ENCODE results near the gene POLR3GL.
A peak's percentile ranks its signal among the peaks of the same experiment; 100 is the strongest.
"Not testable (repeated sequence)": the region's sequence is repeated elsewhere in the genome, so short reads cannot be mapped to it uniquely, and the experiment has no call there.

The POLR3GL gene, protein sequence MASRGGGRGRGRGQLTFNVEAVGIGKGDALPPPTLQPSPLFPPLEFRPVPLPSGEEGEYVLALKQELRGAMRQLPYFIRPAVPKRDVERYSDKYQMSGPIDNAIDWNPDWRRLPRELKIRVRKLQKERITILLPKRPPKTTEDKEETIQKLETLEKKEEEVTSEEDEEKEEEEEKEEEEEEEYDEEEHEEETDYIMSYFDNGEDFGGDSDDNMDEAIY

DNA sequence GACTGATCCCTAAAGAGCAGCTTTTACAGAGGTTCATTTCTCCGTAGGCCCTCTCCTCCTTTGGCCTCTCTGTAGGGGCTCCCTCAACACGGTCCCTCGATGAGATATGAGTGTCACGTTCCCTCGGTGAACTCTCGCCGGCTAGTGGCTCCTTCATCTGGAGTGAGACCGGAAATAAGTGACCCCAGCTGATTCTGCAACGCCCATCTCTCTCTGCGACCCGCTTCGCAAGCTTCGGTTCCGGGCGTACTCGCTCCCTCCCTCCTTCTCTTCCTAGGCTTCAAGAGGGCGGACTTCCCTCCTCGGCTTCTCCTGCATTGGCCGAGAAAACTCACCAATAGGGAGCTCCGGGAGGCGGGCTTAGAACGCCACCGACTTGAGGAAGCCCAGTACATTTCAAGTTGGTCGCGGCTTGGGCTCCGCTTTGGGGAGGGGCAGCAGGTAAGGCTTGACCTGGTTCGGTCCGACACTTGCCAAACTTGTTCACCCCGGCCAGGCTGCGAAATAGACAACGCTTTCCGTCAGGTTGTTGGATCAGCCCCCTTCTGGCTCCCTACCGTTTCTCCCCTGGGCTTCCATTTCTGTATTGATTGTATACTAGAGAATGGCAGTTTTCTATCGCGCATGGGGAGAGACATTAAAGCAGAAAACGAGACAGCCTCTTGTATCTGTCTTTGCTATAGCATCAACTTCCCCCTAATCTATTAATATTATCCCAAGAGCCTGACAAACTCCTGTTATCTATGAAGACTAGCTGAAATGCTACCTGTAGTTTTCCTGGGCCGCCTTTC is at the start of gene POLR3GL, which contains the start of gene ANKRD34A:
POLR3GL (plus strand) TSS at position 363 of the 791 bp plus-strand sequence. CDS start 10,176 bp downstream, outside the sequence.
ANKRD34A (minus strand) TSS at position 248 of the 791 bp plus-strand sequence. CDS start 2,816 bp downstream, outside the sequence.
- TF ChIP-seq, protein P1, sequence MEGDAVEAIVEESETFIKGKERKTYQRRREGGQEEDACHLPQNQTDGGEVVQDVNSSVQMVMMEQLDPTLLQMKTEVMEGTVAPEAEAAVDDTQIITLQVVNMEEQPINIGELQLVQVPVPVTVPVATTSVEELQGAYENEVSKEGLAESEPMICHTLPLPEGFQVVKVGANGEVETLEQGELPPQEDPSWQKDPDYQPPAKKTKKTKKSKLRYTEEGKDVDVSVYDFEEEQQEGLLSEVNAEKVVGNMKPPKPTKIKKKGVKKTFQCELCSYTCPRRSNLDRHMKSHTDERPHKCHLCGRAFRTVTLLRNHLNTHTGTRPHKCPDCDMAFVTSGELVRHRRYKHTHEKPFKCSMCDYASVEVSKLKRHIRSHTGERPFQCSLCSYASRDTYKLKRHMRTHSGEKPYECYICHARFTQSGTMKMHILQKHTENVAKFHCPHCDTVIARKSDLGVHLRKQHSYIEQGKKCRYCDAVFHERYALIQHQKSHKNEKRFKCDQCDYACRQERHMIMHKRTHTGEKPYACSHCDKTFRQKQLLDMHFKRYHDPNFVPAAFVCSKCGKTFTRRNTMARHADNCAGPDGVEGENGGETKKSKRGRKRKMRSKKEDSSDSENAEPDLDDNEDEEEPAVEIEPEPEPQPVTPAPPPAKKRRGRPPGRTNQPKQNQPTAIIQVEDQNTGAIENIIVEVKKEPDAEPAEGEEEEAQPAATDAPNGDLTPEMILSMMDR (conservative IDR thresholded peaks at IDR 0.05; ENCODE audit: low read length) = no peak; the same call in 1 of the 2 replicates

DNA sequence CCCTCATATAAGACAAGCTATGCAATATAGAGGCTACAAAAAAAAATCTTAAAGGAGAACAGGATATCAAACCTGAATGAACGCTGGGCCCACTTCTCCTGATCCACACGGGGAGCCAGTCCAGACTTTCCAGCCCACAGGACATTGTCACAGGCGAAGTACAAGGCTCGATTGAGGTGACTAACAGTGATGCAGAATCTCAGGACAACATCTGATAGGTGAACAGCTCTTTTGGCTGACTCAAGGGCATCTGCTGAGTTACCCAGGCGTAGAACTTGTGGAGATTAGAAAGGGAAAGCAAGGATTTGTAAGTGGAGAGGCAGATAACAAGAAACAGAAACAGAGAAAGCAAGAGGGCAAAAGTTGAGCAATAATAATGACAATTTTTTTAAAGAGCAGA is 47.7 kb upstream of the POLR3GL start:
- TF ChIP-seq, protein P1 (conservative IDR thresholded peaks at IDR 0.05; ENCODE audit: low read length) = no peak
- no peak for DNase-seq (ENCODE audit: low read depth)
- no peak overlapping the region for H3K4me3 ChIP-seq (ENCODE audit: low read length)

More for the DNA sequence above, at the start of gene POLR3GL, which contains the start of gene ANKRD34A:
- peak within 1 kb of the TSS; percentile 81 for H3K4me3 ChIP-seq (ENCODE audit: low read length)
- peak; percentile 90 for DNase-seq (ENCODE audit: low read depth)

DNA sequence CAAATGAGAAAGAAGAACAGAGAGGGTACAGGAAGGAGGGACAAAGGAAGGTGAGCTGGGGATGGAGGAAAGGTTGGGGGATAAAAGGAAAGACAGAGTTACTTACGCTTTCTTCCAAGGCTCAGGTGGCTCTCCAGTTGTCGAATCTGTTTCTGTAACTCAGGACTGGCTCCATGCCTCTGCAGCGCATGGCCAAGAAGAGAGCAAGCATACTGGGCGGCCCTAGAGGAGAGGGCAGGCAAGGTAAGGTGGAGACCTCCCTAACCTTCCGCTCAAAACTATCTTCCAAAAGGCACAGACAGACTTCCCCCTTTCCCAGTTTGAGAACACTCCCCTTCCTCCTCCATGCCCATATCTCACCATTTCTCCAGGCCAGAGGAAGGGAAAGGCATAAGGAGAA is 46.9 kb upstream of the POLR3GL start:
- no peak for DNase-seq (ENCODE audit: low read depth)
- TF ChIP-seq, protein P1 (conservative IDR thresholded peaks at IDR 0.05; ENCODE audit: low read length) = no peak
- peak overlapping the region; percentile 79 for H3K4me3 ChIP-seq (ENCODE audit: low read length)

DNA sequence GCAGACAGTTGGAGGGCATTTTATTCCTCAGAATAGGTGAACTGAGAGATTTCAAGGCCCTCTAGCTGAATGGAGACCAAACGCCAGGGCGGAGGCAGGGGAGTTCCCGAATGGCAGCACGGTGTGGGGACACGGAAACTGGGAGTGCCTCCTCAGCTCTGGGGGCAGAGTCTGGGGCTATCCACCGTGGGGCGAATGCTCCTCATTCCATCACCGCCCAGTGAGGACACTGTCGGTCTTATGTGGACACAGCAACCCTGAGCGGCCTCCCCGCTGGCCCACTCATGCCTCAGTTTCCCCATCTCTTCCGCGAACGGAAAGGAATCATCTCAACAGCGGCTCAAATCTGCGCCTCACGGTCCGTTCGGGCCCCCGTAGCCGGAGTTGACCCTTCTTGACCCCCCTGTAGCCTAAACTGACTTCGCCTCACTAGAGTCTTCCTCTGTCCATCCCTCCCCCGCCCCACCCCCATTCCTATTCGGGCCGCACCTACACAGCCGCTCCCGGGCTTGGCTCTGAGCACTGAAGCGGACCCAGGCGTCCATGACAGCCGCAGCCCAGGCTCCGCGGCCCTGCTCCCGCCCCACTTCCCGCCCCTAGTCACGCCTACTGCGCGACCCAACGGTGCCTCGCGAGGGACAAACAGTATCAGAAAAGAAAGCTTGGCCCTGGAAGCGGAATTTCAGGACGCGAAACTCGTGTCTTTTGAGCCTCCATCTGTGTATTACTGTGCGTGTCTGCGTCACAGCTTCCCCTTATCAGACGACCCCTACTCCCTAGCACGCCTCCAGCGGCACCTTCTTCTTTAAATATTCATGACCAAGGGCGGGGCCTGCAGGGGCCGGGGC is 46.1 kb upstream of the POLR3GL start, which contains the start of gene PEX11B:
PEX11B (minus strand) TSS at position 574 of the 848 bp plus-strand sequence; CDS start at position 545, 29 bp downstream.
- DNase-seq (ENCODE audit: low read depth) = peak; percentile 83
- peak within 1 kb of the TSS; percentile 79 for H3K4me3 ChIP-seq (ENCODE audit: low read length)
- TF ChIP-seq, protein P1 (conservative IDR thresholded peaks at IDR 0.05; ENCODE audit: low read length) = no peak

DNA sequence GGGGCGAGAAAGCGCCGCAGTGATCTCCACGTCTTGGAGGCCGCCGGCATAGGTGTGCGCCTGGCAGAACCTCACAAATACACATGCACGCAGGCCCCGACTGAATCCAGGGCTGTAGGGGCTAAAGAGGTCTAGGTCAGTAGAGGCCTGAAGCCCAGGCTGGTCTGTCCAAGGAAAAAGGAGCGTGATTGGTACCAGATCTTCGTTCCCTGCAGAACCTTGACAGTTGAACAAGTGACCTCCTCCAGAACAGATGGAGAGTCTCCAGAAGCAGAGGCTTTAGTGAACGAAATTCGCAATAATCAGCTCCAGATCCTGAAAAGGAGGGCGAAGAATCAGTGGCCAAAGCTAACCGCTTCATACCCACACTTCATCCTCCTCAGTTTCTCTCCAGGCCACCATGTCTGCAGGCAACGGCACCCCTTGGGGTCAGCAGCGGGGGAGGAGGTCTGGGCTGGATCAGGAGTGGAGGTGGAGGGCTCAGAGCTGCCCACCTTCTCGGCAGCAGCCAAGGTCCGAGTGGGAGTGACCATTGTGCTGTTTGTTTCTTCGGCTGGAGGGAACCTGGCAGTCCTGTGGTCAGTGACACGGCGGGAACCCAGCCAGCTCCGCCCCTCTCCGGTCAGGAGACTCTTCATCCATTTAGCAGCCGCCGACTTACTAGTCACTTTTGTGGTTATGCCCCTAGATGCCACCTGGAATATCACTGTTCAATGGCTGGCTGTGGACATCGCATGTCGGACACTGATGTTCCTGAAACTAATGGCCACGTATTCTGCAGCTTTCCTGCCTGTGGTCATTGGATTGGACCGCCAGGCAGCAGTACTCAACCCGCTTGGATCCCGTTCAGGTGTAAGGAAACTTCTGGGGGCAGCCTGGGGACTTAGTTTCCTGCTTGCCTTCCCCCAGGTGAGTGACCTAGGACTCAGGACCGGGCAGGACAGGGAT is 45.2 kb upstream of the POLR3GL start:
- H3K4me3 ChIP-seq (ENCODE audit: low read length) = peak overlapping the region; percentile 79
- TF ChIP-seq, protein P1 (conservative IDR thresholded peaks at IDR 0.05; ENCODE audit: low read length) = no peak; the same call in 1 of the 2 replicates
- DNase-seq (ENCODE audit: low read depth) = peak; percentile 29

DNA sequence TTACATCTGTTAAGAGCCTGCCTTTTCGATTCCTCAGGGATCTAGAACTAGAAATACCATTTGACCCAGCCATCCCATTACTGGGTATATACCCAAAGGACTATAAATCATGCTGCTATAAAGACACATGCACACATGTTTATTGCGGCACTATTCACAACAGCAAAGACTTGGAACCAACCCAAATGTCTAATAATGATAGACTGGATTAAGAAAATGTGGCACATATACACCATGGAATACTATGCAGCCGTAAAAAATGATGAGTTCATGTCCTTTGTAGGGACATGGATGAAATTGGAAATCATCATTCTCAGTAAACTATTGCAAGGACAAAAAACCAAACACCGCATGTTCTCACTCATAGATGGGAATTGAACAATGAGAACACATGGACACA is 44.2 kb upstream of the POLR3GL start:
- not testable (repeated sequence) for H3K4me3 ChIP-seq (ENCODE audit: low read length); DNase-seq (ENCODE audit: low read depth)
